NCI-H226 (cell line): ENCODE results near the gene PLEKHA6.
A peak's percentile ranks its signal among the peaks of the same experiment; 100 is the strongest.

Experiments used
- DNase-seq: peaks from one replicate; pipeline ENCODE4 v3.0.0-alpha.2; 2015

The PLEKHA6 gene

GRCh38 chr1:204176049-204176448, 183.7 kb downstream of the PLEKHA6 start:
- DNase-seq, result no peak

- DNase-seq, result no peak
These were observed 184.8 kb downstream of the PLEKHA6 start for GRCh38 chr1:204174958-204175357.

GRCh38 chr1:204172404-204173029, 187.2 kb downstream of the PLEKHA6 start:
- DNase-seq, result no peak

GRCh38 chr1:204171751-204172178, 188.0 kb downstream of the PLEKHA6 start:
- DNase-seq, result peak; percentile 70

GRCh38 chr1:204170494-204171155, 189.1 kb downstream of the PLEKHA6 start:
- DNase-seq, result no peak

- DNase-seq, result no peak
These were observed 189.9 kb downstream of the PLEKHA6 start for GRCh38 chr1:204169858-204170257.
